B cell (primary cell): ENCODE measurements around the gene CLP1. TPM values are rescaled to one million over a fixed set of nuclear protein-coding genes. Genes with fewer than 3 reads are reported as not detected.

Experiments used
- ATAC-seq: fragments of 200-7000 bp; cut with Tn5 transposase; one replicate; pipeline ENCODE4 v1.10.0; 2021; ENCODE audit warnings: low read depth, mild to moderate bottlenecking, moderate number of reproducible peaks, moderate library complexity
- CTCF ChIA-PET: fragments of 350-600 bp; sonication (Branson Sonifier 250); formaldehyde crosslinking; loops from one replicate; lab custom pipeline; 2021; ENCODE audit warnings: antibody characterized with exemption, inconsistent platforms; lab: Charles Lee
- POLR2A ChIA-PET: fragments of 350-600 bp; sonication (Branson Sonifier 250); formaldehyde crosslinking; loops from one replicate; lab custom pipeline; 2021; ENCODE audit warnings: antibody characterized with exemption; lab: Charles Lee
- DNase-seq: peaks from one replicate; pipeline ENCODE4 v3.0.0; 2013
- H2AFZ ChIP-seq: 2 replicates; pipeline ENCODE4 v1.6.1; 2012; ENCODE audit warnings: mild to moderate bottlenecking, low read depth, low read length; ENCODE audit not compliant: insufficient read depth, poor library complexity, severe bottlenecking
- H3K27ac ChIP-seq, 2 donors: 1 replicate in 1 of 2; 2 replicates in 1 of 2; pipeline ENCODE4 v1.5.1; 2012 to 2013; ENCODE audit warnings: low read length in 2 of 2, mild to moderate bottlenecking in 2 of 2, moderate library complexity in 1 of 2
- H3K27me3 ChIP-seq, 4 experiments: fragments of 200-600 bp in 1 of 4; sonication (generic) in 1 of 4; replicated peaks in 1 of 4; 1 replicate in 2 of 4; 2 replicates in 2 of 4; pipeline versions ENCODE4 v1.6.1 to v1.7.0; 2013 to 2016; ENCODE audit warnings: low read length in 3 of 4, mild to moderate bottlenecking in 2 of 4, mixed read lengths in 1 of 4, moderate library complexity in 1 of 4; ENCODE audit not compliant: insufficient read depth in 4 of 4, control insufficient read depth in 3 of 4; ENCODE audit errors: control extremely low read depth in 1 of 4
- H3K36me3 ChIP-seq, 2 experiments: replicated peaks in 1 of 2; 1 replicate in 1 of 2; 2 replicates in 1 of 2; pipeline versions ENCODE4 v1.6.1 to v1.7.1; 2013; ENCODE audit warnings: low read length in 1 of 2; ENCODE audit not compliant: insufficient read depth in 2 of 2, control insufficient read depth in 1 of 2; ENCODE audit errors: control extremely low read depth in 1 of 2, extremely low read depth in 1 of 2
- H3K4me1 ChIP-seq, 2 donors: fragments of 200-600 bp in 1 of 2; sonication (generic) in 1 of 2; 1 replicate in 1 of 2; 2 replicates in 1 of 2; pipeline versions ENCODE4 v1.5.1 to v1.6.1; 2013 to 2017; ENCODE audit warnings: low read length in 2 of 2; ENCODE audit not compliant: control insufficient read depth in 2 of 2, insufficient read depth in 2 of 2
- H3K4me2 ChIP-seq: replicated peaks from 2 replicates; pipeline ENCODE3; 2012; ENCODE audit warnings: mild to moderate bottlenecking, low read depth, low read length; ENCODE audit not compliant: poor library complexity, severe bottlenecking
- H3K4me3 ChIP-seq, 5 experiments: fragments of 200-600 bp in 1 of 5; sonication (generic) in 1 of 5; 1 replicate in 3 of 5; 2 replicates in 2 of 5; pipeline versions ENCODE4 v1.5.1 to v1.7.0; 2011 to 2016; ENCODE audit warnings: low read length in 4 of 5, mild to moderate bottlenecking in 4 of 5, low read depth in 2 of 5, control low read depth in 1 of 5, moderate library complexity in 1 of 5; ENCODE audit not compliant: insufficient read depth in 1 of 5; ENCODE audit errors: control extremely low read depth in 1 of 5, extremely low read depth in 1 of 5
- H3K79me2 ChIP-seq: fragments of 200-600 bp; sonication (generic); one replicate; pipeline ENCODE4 v1.6.0; 2016; ENCODE audit warnings: low read length; ENCODE audit not compliant: control insufficient read depth, insufficient read depth
- H3K9ac ChIP-seq: fragments of 200-600 bp; sonication (generic); 2 replicates; pipeline ENCODE4 v1.6.1; 2017; ENCODE audit warnings: mild to moderate bottlenecking, low read length, moderate library complexity
- H3K9me3 ChIP-seq, 3 donors: one replicate each; pipeline versions ENCODE4 v1.6.1 to v1.7.1; 2013; ENCODE audit warnings: low read length in 2 of 3; ENCODE audit not compliant: control insufficient read depth in 2 of 3, insufficient read depth in 1 of 3; ENCODE audit errors: control extremely low read depth in 1 of 3
- H4K20me1 ChIP-seq: 2 replicates; pipeline ENCODE4 v1.6.0; 2012; ENCODE audit warnings: mild to moderate bottlenecking, low read length; ENCODE audit not compliant: insufficient read depth, control insufficient read depth, poor library complexity, severe bottlenecking
- H3K27ac Mint-ChIP-seq: one replicate; pipeline ENCODE4 v1.8.0; 2021; ENCODE audit warnings: mixed read lengths
- H3K27me3 Mint-ChIP-seq: one replicate; pipeline ENCODE4 v1.8.0; 2021; ENCODE audit warnings: mixed read lengths
- H3K4me1 Mint-ChIP-seq: one replicate; pipeline ENCODE4 v1.8.0; 2021; ENCODE audit warnings: mixed read lengths
- H3K4me3 Mint-ChIP-seq: one replicate; pipeline ENCODE4 v1.8.0; 2021; ENCODE audit warnings: mixed read lengths
- H3K9me3 Mint-ChIP-seq: one replicate; pipeline ENCODE4 v1.8.0; 2022; ENCODE audit warnings: mixed read lengths; ENCODE audit not compliant: insufficient read depth
- CTCF ChIP-seq: fragments of 200-600 bp; IDR thresholded peaks from one replicate; pipeline ENCODE4 v1.8.0; 2022; ENCODE audit warnings: antibody characterized with exemption, mild to moderate bottlenecking
- EZH2 ChIP-seq: IDR thresholded peaks from 2 replicates; pipeline ENCODE4 v1.6.1; 2012; ENCODE audit warnings: borderline replicate concordance, low read depth, mild to moderate bottlenecking, moderate library complexity, low read length; ENCODE audit not compliant: insufficient read depth, poor library complexity, severe bottlenecking
- WGBS: methylation state at CpG from one replicate; pipeline ENCODE4 v1.1.5; 2013; ENCODE audit warnings: missing lambda C conversion rate; ENCODE audit not compliant: insufficient coverage; 5-methylcytosine and 5-hydroxymethylcytosine counted together
- intact Hi-C: fragments of 100-400 bp; cut with micrococcal nuclease; formaldehyde crosslinking; loops from one replicate; pipeline ENCODE4 v1.10.0; 2022
- polyA plus RNA-seq: library from polyadenylated mRNA; depleted of rRNA; stranded (reverse); fragments of >200 nt; gene quantifications from 2 replicates; pipeline ENCODE4 v1.2.3, GENCODE V29; 2012
- total RNA-seq, 2 donors: library from RNA; stranded (reverse); fragments of 120-200 nt in 1 of 2; gene quantifications; 1 replicate in 1 of 2; 2 replicates in 1 of 2; pipeline versions ENCODE4 v1.2.3 to v1.2.4, GENCODE V29; 2013 to 2022

The CLP1 gene
- total and polyA plus RNA-seq, 2 donors (not counting 1 experiment from before 2014, with no cell fraction given), result 6.0 to 15.5 TPM

- H3K9me3 ChIP-seq, result no peaks in the 10 kb centered on the region
- H3K36me3 ChIP-seq, result peaks cover 0 to 15% of the 10 kb centered on the region in 2 experiments
- H3K79me2 ChIP-seq, result peaks cover 46% of the 10 kb centered on the region
- WGBS, result 0% methylated on average over 17 of the region's 29 CpGs
- peaks cover 15% of the 10 kb centered on the region for H4K20me1 ChIP-seq
- ATAC-seq, result peak; percentile 72
- ChIA-PET CTCF (interaction anchor here (0.7 to 2.8 kb wide), 7 partner anchors 10 to 961 kb away, joined by 3 to 19 read pairs (median 5); partner anchors contain the start of gene CLP1), POLR2A (interaction anchor here (0.6 to 2.3 kb wide), 7 partner anchors 8 to 1958 kb away, joined by 3 to 22 read pairs (median 6); partner anchors contain the start of genes CLP1, SELENOH, SSRP1 and TNKS1BP1)
- intact Hi-C loops, result loop anchor here (1.0 to 5.0 kb wide), 8 partner anchors 10 to 1475 kb away; partner anchors contain the start of genes CLP1, FAM111A, MED19 and P2RX3
- H3K9ac ChIP-seq, result peak overlapping the region; percentile 93
- peak overlapping the region; percentile 98 to 99 for H3K27ac ChIP-seq
- TF ChIP-seq CTCF (no peak), EZH2 (no peak)
- peak overlapping the region; percentile 94 for H2AFZ ChIP-seq
- Mint-ChIP-seq H3K4me3 (peak overlapping the region; percentile 95), H3K9me3 (no peaks in the 10 kb centered on the region), H3K27ac (peak overlapping the region; percentile 100), H3K4me1 (peaks cover 50% of the 10 kb centered on the region), H3K27me3 (no peaks in the 10 kb centered on the region)
- peak; percentile 98 for DNase-seq
- no peaks in the 10 kb centered on the region for H3K27me3 ChIP-seq
- H3K4me1 ChIP-seq, result peaks cover 25 to 26% of the 10 kb centered on the region in 2 donors
- peak overlapping the region; percentile 72 to 96 (median 83) for H3K4me3 ChIP-seq
- H3K4me2 ChIP-seq, result peak overlapping the region; percentile 92
These were observed 9.7 kb downstream of the CLP1 start for GRCh38 chr11:57667117-57667735.
